Hindlimb muscle (tissue), 1 donor: ENCODE measurements around the gene NHLRC4. TPM values are rescaled to one million over a fixed set of nuclear protein-coding genes. Genes with fewer than 3 reads are reported as not detected.
A peak's percentile ranks its signal among the peaks of the same experiment; 100 is the strongest.

Experiments used
- DNase-seq: peaks from one replicate; pipeline ENCODE4 v3.0.0-alpha.2; 2013
- polyA plus RNA-seq: library from polyadenylated mRNA; unstranded; fragments of 120-200 nt; gene quantifications from one replicate; pipeline ENCODE4 v1.2.1, GENCODE V29; 2013; ENCODE audit not compliant: insufficient read length

NHLRC4 gene
- polyA plus RNA-seq, 1 donor = 1.4 TPM

DNA sequence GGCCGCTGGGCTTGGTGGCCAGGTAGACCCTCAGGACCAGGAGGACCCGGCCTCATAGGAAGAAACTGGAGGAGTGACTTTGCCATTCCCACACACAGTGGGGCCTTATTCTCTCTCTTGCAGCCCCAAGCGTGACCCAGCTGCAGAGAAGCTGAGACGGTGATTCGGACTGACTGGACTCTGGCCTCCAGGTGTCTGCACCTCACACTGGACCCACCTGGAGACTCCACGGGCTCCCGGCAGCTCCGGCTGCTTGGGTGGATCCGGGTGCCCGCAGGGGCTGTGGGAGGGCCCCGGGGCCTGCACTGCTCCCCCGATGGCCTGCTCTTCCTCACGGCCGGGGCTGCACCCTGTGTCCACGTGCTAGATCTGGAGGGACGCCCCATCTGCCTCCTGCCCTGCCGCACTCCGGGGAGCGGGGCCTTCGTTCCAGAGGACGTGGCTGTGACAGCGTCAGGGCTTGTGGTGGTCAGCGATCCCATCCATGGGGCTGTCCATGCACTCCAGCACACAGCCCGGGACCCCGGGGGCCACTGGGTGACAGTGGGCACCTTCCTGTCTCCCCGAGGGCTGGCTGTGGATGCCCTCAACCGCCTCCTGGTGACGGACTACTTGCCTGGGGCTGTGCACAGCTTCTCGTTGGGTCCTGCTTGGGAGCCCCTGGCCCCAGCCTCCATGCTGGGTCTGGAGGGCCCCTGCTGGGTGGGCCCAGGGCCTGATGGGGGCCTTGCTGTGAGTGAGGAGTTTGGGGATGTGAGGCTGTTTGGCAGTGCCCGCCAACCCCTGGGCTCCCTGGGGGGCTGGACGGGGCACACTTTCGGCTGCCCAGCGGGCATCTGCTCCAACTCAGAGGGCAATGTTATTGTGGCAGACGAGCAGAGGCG is 810 bp downstream of the NHLRC4 start:
- no peak for DNase-seq

DNA sequence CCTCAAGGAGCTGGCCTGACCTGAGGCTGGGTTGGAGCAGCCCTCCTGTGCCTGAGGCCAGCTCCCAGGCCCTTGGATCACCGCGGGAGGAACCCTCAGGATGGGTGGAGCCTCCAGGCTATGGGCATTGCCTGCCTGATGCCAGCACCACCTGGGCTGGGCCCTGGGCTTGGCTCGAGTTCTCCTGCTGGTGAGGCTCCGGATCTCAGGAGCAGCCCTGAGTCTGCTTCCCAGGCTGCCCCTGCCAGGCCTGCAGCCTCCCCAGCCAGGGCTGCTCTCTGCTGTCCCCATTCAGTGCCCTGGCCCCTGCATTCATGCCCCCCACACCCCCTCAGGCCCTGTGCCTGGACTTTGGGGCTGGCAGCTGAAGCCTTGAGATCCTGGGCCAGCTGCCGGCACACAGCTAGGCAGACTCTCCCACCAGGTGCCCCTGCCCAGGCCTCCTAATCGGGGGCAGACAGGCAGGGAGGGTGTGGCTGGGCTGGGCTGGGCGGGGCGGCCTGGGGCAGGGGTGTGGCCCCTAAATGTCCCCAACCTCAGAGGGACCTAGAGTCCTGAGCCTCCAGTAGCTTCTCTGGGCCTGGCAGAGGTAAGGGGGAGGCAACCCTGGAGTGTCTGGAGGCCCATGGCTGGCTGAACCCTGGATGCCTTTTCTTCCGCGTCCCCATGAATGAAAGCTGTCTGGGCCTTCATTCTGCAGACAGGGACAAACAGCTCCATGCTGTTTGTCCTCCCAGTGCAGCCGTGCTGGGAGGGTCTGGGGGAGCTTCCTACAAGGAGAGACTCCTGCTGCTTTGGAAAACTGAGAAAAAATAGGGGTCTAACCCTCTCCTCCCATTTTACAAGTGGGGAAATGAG is 1.8 kb downstream of the NHLRC4 start:
- DNase-seq = no peak

DNA sequence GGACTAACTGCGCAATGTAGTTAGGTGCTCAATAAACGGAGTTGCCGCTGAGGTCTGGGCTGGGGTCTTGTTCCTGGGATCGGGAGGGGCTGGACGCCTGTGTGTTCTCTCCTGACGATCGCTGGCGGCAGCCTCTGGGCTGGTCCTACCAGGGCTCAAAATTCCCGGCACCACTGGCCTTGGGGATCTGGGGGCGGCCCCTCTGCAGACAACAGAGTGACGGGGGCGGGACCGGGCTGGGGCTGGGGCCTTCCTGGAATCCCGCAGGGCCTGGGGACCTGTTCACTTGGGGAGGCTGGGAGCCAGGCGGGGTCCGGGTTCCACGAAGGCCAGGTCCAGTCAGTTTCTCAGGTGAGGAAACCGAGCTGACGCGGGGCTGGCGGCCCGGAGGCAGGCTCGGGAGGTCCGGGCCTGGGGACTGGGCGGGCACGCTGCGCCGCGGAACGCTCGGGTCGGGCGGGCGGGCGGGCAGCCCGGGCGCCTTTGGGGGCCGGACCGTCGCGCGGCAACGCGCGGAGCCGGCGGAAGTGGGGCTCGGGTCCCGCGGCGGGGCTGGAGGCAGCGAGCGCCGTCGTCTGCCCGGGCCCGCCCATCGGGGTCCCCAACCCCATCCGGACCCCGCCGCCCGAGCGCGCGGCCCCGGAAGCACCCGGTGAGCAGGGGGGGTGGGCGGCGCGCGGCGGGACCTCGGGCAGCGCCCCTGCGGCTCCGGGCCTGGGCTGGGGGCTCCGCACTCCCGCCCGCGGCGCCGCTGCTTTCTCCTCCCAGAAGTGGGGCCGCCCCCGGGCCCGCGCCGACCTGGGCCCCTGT is 2.8 kb downstream of the NHLRC4 start, which contains the start of gene PIGQ:
Gene PIGQ (plus strand): TSS at position 524 of the 810 bp plus-strand sequence. CDS start 4,107 bp downstream, outside the sequence.
- peak; percentile 55 for DNase-seq

DNA sequence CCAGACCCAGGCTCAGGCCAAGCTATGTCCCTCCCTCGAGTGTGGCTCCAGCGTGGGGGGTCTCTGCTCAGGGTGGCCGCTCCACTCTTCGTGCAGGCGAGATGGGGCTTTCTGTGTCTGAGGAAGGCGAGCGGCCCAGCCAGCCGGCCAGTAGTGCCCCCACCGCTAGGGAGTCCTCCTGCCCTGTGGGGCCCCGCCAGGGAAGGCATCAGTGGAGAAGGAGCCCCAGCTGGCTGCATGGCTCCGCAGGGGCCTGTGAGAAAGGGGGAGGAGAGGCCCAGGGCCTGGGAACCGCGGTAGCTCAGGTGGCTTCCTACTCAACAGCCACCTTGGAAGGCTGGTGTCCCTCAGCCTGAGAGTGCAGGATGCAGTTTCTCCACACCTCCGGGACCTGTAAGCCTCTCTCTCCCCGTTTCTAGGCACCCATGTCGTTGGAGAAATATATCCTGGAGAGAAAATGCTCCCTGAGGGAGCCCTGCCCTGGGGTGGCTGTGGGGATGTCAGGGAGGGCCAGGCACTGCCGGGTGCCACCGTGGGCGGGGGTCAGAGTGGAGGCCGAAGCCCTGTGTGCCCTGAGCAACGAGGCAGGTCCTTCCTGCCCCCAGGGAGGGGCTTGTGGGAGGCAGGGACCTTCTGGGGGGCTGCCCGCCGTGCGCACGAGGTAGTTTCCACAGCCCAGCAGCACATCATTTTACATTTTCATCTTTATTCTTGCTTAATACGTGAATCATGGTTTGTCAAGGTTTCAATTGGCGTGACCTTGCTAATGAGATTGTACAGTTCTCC is 6.3 kb downstream of the NHLRC4 start:
- DNase-seq = no peak

DNA sequence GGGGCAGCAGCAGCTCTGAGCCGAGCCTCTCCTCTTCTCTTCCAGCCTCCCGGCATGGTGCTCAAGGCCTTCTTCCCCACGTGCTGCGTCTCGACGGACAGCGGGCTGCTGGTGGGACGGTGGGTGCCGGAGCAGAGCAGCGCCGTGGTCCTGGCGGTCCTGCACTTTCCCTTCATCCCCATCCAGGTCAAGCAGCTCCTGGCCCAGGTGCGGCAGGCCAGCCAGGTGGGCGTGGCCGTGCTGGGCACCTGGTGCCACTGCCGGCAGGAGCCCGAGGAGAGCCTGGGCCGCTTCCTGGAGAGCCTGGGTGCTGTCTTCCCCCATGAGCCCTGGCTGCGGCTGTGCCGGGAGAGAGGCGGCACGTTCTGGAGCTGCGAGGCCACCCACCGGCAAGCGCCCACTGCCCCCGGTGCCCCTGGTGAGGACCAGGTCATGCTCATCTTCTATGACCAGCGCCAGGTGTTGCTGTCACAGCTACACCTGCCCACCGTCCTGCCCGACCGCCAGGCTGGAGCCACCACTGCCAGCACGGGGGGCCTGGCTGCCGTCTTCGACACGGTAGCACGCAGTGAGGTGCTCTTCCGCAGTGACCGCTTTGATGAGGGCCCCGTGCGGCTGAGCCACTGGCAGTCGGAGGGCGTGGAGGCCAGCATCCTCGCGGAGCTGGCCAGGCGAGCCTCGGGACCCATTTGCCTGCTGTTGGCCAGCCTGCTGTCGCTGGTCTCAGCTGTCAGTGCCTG is 7.4 kb downstream of the NHLRC4 start:
- DNase-seq = no peak

DNA sequence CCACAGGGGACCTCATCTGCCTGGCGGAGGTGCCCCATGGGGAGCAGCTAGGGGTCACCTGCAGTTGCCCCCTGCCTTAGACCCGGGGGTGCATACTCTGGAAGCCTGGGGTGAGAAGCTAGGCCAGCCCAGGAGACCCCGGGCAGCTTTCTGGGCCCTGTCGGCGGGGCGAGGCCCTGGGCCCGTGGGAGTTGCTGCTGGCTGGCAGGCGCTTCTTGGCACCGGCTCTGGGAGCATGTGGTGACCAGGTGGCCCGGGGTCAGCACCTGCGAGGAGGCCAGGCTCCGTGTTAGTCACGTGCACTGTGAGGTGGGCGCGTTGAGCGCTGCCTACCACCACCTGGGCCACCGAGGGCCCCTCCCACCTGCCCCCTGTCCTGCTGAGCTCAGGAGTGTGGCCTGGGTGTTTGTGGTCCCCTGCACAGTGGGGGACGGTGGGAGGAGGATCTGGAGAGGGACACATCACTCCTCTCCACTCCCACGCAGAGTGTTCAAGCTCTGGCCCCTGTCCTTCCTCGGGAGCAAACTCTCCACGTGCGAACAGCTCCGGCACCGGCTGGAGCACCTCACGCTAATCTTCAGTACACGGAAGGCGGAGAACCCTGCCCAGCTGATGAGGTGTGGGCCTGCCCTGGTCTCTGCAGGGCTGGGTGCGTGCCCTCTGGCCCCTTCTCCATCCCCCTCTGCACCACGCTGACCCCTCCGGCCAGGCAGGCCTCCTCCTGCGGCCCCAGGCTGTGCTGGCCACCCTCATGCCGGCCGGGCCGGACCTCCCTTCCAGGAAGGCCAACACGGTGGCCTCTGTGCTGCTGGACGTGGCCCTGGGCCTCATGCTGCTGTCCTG is 8.8 kb downstream of the NHLRC4 start:
- DNase-seq = no peak

DNA sequence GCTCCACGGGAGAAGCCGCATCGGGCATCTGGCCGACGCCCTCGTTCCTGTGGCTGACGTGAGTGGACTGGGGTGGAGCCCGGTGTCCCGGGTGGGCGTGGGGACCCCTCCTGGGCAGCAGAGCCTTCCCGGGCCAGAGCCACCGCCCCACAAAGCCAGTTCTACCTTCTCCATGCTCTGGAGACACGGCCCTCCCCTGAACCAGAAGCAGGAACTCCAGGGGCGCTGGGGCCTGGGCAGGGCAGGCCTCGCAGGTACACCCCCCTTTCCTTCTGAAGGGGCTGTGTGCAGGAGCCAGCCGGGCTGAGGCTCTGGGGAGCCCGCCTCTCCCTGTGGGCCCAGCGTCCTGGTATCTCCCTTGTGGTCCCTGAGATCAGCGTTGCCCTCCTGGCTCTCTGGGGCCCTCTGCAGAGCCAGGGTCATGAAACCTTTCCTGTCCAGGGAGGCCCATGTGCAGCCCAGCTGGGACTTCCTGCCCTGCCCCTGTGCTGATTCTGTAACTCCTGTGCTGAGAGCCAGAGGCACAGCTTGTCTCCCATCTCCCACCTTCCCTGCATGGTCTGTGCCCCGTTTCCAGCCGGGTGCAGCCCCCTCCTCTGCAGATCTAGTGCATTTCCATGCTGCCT is 9.5 kb downstream of the NHLRC4 start:
- no peak for DNase-seq

DNA sequence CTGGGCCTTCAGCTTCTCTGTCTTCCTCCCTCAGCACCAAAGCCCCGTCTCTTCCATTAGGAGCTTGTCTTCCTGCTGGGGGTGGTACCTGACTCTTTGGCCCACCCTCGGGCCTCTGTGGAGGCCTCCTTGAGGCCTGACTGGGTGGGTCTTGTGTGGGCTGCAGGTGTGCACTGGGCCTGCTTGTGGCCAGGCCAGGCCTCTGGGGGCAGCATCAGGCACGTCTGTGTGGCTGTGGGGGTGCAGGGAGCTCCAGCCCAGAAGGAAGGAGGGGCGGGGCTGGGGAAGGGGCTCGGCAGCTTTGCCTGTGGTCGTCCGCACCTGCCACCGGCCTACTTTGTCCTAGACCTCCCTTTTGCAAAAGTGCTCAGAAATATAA is 10.0 kb downstream of the NHLRC4 start:
- no peak for DNase-seq

DNA sequence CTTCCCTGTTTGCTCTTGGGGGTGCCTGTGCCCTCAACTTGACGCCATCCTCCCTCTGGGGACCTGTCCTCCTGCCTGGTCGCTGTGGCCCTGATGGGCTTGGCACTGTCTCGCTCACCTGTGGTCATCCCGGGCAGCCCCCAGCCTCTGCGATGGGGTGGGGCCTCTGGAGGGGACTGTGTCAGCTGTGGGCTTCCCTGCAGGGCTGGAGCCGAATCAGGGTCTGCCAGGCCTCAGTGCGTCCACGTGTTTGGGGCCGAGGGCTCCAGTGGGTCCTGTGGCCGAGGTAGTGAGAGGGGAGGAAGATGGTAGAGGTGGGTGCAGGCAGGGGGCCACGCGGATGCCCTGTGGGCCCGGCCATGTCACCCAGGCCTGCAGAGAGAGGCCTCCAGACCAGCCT is 11.0 kb downstream of the NHLRC4 start:
- DNase-seq = no peak

DNA sequence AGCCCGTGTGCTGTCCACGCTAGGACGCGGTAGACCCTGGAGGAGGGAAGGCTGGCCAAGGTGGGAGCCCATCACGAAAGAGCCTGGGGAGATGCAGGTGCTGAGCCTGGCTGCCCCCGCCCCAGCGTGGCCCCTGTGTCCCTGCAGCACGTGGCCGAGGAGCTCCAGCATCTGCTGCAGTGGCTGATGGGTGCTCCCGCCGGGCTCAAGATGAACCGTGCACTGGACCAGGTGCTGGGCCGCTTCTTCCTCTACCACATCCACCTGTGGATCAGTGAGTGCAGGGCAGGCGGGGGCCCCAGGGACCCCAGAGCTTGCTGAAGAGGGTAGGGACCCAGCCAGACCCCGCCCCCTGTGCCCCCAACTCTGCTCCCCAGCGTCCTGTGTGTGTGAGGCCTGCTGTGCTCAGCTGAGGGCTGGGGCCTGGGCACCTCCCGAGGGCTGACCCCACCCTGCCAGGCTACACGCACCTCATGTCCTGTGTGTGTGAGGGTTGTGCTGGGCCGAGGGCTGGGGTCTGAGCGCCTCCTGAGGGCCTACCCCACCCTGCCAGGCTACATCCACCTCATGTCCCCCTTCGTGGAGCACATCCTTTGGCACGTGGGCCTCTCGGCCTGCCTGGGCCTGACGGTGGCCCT is 11.5 kb downstream of the NHLRC4 start:
- DNase-seq = no peak

DNA sequence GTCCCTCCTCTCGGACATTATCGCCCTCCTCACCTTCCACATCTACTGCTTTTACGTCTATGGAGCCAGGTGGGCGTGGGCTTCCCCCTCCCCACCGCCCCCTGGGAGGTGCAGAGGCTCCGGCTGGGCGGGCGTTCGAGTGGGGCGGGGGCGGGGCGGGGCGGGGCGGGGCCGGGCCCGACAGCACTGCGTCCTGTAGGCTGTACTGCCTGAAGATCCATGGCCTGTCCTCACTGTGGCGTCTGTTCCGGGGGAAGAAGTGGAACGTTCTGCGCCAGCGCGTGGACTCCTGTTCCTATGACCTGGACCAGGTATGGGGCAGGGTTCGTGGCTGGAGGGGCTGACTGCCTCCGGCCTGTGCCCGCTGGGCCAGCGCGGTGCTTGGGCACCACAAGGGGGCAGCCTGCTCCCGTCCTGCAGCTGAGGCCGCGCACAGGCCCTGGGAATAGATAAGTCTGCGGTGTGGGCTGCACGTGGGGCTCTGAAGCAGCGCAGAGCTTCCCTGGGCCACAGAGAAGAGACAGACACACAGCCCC is 12.1 kb downstream of the NHLRC4 start:
- no peak for DNase-seq

DNA sequence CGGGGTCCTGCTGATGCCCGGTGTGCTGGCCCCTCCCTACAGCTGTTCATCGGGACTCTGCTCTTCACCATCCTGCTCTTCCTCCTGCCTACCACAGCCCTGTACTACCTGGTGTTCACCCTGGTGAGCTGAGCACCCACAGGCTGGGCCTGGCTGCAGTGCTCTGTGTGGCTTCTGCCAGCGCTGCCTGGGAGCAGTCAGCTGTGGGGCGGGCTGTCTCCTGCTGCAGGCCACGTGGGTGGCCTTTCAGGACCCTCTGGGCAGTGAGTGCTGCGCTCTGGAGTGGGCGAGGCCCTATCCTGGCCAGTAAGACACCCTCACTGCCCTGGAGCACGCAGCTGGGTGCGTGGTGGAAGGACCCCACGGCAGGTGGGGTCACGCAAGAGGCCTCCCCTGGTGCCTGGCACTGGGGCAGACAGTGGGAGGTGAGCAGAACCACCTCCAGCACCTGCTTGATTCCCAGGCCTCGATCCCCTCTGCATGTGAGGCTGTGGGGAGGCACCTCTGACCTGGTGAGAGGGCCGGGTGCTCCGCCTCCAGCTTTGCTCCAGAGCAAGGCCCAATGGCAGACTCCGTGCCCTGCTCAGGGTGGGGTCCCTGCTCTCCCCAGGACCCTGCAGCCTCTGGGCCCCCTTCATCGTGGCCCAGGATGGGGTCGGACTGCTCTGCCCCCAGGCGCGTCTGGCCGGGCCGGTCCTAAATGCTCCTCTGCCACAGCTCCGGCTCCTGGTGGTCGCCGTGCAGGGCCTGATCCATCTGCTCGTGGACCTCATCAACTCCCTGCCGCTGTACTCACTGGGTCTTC is 13.5 kb downstream of the NHLRC4 start:
- no peak for DNase-seq

DNA sequence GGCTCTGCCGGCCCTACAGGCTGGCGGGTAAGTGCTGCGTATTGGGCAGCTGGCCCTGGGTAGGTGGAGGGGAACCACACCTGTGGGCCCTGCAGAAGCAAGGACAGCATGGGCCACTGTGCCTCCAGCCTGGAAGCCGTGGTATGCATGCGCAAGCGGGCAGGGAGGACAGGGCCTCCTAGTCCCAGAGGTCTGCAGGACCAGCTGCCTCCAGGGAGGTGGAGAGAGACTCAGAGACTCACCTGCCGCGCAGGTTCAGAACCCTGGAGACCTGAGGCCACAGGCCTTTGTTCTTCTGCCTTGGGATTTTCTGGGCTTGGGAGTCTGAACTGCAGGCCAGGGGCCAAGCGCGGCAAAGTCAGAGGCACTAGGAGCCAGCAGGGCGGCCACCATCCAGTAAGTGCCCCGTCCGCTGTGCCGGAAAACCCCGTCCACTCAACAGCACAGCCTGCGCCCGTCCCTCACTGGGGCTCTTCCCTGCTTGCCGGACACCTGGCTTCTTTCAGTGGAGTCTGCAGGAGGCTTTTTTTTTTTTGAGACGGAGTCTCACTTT is 14.2 kb downstream of the NHLRC4 start:
- DNase-seq = no peak

DNA sequence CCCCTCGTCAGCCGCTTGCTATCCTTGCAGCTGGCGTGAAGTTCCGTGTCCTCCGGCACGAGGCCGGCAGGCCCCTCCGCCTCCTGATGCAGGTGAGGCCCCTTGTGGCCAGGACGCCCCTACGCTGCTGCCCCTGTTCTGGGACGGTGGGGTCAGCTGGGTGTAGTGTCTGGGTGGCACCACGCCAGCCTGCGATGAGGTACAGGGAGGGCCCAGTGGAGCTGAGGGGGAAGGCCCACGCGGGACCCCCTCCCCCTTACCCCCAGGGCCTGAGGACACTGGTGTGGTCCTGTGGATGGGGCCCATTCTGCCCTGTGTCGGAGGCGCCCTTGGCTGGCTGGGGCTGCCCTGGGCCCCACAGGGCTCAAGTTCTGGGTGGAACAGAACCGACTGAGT is 15.4 kb downstream of the NHLRC4 start:
- DNase-seq = no peak

DNA sequence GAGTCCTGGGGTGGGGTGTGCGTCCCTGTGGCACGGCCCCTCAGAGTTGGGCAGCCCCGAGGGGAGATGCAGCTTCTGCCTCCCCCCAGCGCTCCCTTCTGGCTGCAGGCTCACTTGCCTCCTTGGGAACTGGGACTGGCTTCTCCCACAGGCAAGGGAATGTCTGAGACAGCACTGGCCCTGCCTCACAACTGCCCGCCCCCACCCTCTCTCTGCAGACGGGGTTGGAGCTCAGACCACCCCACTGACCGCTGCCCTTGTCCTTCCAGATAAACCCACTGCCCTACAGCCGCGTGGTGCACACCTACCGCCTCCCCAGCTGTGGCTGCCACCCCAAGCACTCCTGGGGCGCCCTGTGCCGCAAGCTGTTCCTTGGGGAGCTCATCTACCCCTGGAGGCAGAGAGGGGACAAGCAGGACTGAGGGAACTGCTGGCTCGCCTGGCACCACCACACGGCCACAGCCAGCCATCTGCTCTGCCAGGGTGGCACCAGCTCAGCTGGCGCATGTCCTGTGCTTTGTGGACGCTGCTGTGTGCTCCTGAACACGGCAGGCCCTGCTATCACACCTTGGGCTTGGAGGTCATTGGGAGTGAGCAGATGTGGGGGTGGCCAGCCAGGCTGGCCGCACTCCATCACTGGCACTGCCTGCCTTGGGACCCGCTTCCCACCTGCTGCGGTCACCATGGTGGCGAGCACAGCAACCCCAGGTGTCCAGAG is 16.0 kb downstream of the NHLRC4 start:
- DNase-seq = no peak

DNA sequence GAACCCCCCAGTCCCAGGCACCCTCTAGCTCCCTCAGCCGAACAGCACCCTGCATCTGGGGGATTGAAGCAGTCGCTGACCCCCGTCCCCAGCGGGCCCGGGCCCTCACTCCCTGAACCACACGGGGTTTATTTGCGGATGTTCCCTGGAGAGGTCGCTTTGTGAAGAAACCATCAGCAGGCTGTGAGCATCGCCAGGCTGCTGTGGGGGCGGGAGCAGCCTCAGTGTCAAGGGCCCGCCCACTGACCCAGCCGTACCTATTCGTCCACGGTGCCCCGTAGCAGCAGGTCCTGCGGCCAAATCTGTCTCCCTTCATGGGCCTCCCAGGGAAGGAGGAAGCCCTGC is 16.6 kb downstream of the NHLRC4 start:
- DNase-seq = no peak
